Hepatocyte (in vitro differentiated cells): Measurements from ENCODE around the gene CHSY1.

ENCODE experiments used
- EZH2phosphoT487 ChIP-seq: fragments of 200-600 bp; sonication (generic); IDR thresholded peaks from one replicate; pipeline ENCODE4 v1.6.1; 2018; ENCODE audit warnings: antibody characterized with exemption, mild to moderate bottlenecking, low read depth, moderate library complexity; ENCODE audit not compliant: unreplicated experiment, severe bottlenecking
- TF ChIP-seq, protein P1 (sequence below): fragments of 200-600 bp; sonication (generic); IDR thresholded peaks from 2 replicates; pipeline ENCODE4 v1.5.1; 2016; ENCODE audit warnings: antibody characterized with exemption, mild to moderate bottlenecking; ENCODE audit not compliant: poor library complexity

DNA sequence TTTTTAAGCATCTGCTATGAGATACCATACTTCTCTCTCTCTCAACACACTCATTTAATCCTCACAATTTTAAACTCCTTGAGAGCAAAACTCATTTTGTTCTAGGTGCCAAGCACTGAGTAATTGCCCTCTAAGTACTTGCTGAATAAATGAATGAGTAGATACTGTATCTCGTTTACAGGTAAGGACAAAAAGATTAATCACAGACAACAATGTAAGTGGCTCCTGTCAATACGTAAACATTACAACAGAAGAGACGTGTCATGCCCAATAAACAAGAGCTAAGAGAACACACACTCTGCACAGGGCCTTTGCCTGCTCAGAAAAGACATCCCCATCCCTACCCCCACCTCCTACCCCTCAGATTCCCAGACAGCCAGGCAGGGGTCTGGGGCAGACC lies 59.8 kb downstream of the CHSY1 start:
- TF ChIP-seq, protein P1, sequence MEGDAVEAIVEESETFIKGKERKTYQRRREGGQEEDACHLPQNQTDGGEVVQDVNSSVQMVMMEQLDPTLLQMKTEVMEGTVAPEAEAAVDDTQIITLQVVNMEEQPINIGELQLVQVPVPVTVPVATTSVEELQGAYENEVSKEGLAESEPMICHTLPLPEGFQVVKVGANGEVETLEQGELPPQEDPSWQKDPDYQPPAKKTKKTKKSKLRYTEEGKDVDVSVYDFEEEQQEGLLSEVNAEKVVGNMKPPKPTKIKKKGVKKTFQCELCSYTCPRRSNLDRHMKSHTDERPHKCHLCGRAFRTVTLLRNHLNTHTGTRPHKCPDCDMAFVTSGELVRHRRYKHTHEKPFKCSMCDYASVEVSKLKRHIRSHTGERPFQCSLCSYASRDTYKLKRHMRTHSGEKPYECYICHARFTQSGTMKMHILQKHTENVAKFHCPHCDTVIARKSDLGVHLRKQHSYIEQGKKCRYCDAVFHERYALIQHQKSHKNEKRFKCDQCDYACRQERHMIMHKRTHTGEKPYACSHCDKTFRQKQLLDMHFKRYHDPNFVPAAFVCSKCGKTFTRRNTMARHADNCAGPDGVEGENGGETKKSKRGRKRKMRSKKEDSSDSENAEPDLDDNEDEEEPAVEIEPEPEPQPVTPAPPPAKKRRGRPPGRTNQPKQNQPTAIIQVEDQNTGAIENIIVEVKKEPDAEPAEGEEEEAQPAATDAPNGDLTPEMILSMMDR, result no peak
- no peak for TF ChIP-seq EZH2phosphoT487
